Inflammatory macrophage treated with lipopolysaccharide for 4 hours (primary cell): ENCODE results near the gene NAV2.

ENCODE experiments used
- DNase-seq: peaks from one replicate; pipeline ENCODE4 v3.0.0-alpha.2; 2020

The NAV2 gene

GRCh38 chr11:19689281-19690000 lies 23.2 kb upstream of the NAV2 start:
- no peak for DNase-seq

- DNase-seq = no peak
Observed at GRCh38 chr11:19690885-19691284, 21.8 kb upstream of the NAV2 start.

- no peak for DNase-seq
Observed at GRCh38 chr11:19691815-19692500, 20.7 kb upstream of the NAV2 start.

GRCh38 chr11:19693146-19693545 lies 19.5 kb upstream of the NAV2 start:
- DNase-seq = no peak

- no peak for DNase-seq
Observed at GRCh38 chr11:19694796-19695345, 17.8 kb upstream of the NAV2 start.

GRCh38 chr11:19696073-19696472 lies 16.6 kb upstream of the NAV2 start:
- no peak for DNase-seq

GRCh38 chr11:19696904-19697303 lies 15.7 kb upstream of the NAV2 start:
- no peak for DNase-seq

- no peak for DNase-seq
Observed at GRCh38 chr11:19697721-19698121, 14.9 kb upstream of the NAV2 start.

GRCh38 chr11:19698493-19699292 lies 13.9 kb upstream of the NAV2 start:
- DNase-seq = no peak

GRCh38 chr11:19701421-19701820 lies 11.2 kb upstream of the NAV2 start:
- no peak for DNase-seq

- DNase-seq = no peak
Observed at GRCh38 chr11:19702620-19703019, 10.0 kb upstream of the NAV2 start.

- no peak for DNase-seq
Observed at GRCh38 chr11:19703211-19703610, 9.4 kb upstream of the NAV2 start.

GRCh38 chr11:19704213-19704612 lies 8.4 kb upstream of the NAV2 start:
- no peak for DNase-seq

- no peak for DNase-seq
Observed at GRCh38 chr11:19705936-19706335, 6.7 kb upstream of the NAV2 start.

- no peak for DNase-seq
Observed at GRCh38 chr11:19711911-19712280, 741 bp upstream of the NAV2 start.

GRCh38 chr11:19713196-19714021 lies 772 bp downstream of the NAV2 start:
- no peak for DNase-seq

- DNase-seq = no peak
Observed at GRCh38 chr11:19714022-19714386, 1.4 kb downstream of the NAV2 start.

- no peak for DNase-seq
Observed at GRCh38 chr11:19714387-19715363, 2.0 kb downstream of the NAV2 start.

- peak; percentile 48 for DNase-seq
Observed at GRCh38 chr11:19715373-19715772, 2.7 kb downstream of the NAV2 start.

- DNase-seq = no peak
Observed at GRCh38 chr11:19718051-19718450, 5.4 kb downstream of the NAV2 start.

- DNase-seq = no peak
Observed at GRCh38 chr11:19718951-19719350, 6.3 kb downstream of the NAV2 start.

GRCh38 chr11:19719960-19720359 lies 7.3 kb downstream of the NAV2 start:
- no peak for DNase-seq
